Esophagus muscularis mucosa (tissue), 4 donors: ENCODE data around the gene STAT4.

Experiments used
- CTCF ChIP-seq, 3 experiments: fragments of 200-600 bp in 2 of 3; fragments of 450-650 bp in 1 of 3; sonication (generic) in 2 of 3; IDR thresholded peaks; one replicate each; pipeline ENCODE4 v1.5.1; 2017 to 2019; ENCODE audit warnings: antibody characterized with exemption in 3 of 3, mild to moderate bottlenecking in 2 of 3, moderate library complexity in 1 of 3
- EP300 ChIP-seq: sonication (generic); formaldehyde crosslinking; IDR thresholded peaks from one replicate; pipeline ENCODE4 v1.6.1; 2017; ENCODE audit warnings: antibody characterized with exemption
- POLR2A ChIP-seq: fragments of 450-650 bp; IDR thresholded peaks from one replicate; pipeline ENCODE4 v1.6.1; 2017; ENCODE audit warnings: antibody characterized with exemption, moderate library complexity, mild to moderate bottlenecking, low read depth
- POLR2AphosphoS5 ChIP-seq, 2 donors: sonication (generic); formaldehyde crosslinking; IDR thresholded peaks; one replicate each; pipeline ENCODE4 v1.6.1; 2017; ENCODE audit warnings: antibody characterized with exemption in 2 of 2

- TF ChIP-seq CTCF (IDR thresholded peaks at IDR 0.05) (no peak), POLR2AphosphoS5 (IDR thresholded peaks at IDR 0.05) (no peak), POLR2A (no peak), EP300 (no peak)
These were observed 80.5 kb downstream of the STAT4 start for GRCh38 chr2:191070276-191070675.
